Neural crest cell (in vitro differentiated cells): ENCODE data around the gene OR6C3. TPM values are rescaled to one million over a fixed set of nuclear protein-coding genes. Genes with fewer than 3 reads are reported as not detected.
"Not testable (repeated sequence)": the region's sequence is repeated elsewhere in the genome, so short reads cannot be mapped to it uniquely, and the experiment has no call there.

Experiments
- DNase-seq: peaks from one replicate; pipeline ENCODE4 v3.0.0; 2021; ENCODE audit warnings: low read depth, mixed read lengths, low spot score
- H3K27ac Mint-ChIP-seq: one replicate; pipeline ENCODE4 v1.8.0; 2021; ENCODE audit warnings: mild to moderate bottlenecking, mixed read lengths; ENCODE audit not compliant: unreplicated experiment
- H3K27me3 Mint-ChIP-seq: 2 replicates; pipeline ENCODE4 v1.8.0; 2021; ENCODE audit warnings: low read depth, mild to moderate bottlenecking, mixed read lengths
- H3K36me3 Mint-ChIP-seq: 2 replicates; pipeline ENCODE4 v1.8.0; 2021; ENCODE audit warnings: low read depth, mild to moderate bottlenecking, mixed read lengths
- H3K4me1 Mint-ChIP-seq: 2 replicates; pipeline ENCODE4 v1.8.0; 2021; ENCODE audit warnings: mixed read lengths
- H3K4me3 Mint-ChIP-seq: one replicate; pipeline ENCODE4 v1.8.0; 2021; ENCODE audit warnings: mild to moderate bottlenecking, mixed read lengths
- H3K9me3 Mint-ChIP-seq: 2 replicates; pipeline ENCODE4 v1.8.0; 2021; ENCODE audit warnings: mixed read lengths
- total RNA-seq: library from RNA; stranded (reverse); gene quantifications from 2 replicates; pipeline ENCODE4 v1.2.1, GENCODE V29; 2021
- TF ChIP-seq, protein P1 (sequence below): fragments of 200-600 bp; sonication (generic); conservative IDR thresholded peaks from 2 replicates; pipeline ENCODE4 v1.5.0; 2021; ENCODE audit warnings: antibody characterized with exemption, mild to moderate bottlenecking

Gene OR6C3
- total RNA-seq, 1 donor from 2014 or later = not detected

DNA sequence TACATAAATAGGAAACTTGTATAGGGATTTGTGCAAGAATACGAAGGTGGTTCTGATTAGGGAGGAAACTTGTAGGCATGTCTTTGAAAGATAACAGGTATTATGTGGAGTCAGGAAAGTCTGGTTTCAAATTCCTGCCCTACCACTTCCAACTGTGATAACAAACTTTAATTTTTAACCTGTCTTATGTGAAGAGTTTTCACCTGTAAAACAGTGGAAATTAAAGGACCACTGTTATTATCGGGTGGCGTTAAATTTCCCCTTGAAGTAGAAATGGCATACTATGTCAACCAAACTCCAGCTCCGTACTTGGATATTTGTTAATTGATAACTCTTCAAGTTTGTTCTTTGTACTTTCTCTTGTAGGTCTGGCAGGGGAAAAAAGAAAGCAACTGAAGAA, 10.3 kb upstream of the OR6C3 start:
- no peak for DNase-seq
- no peaks in the 10 kb centered on the region for H3K4me1 Mint-ChIP-seq
- H3K4me3 Mint-ChIP-seq = no peak overlapping the region
- no peaks in the 10 kb centered on the region for H3K36me3 Mint-ChIP-seq
- no peaks in the 10 kb centered on the region for H3K27me3 Mint-ChIP-seq
- TF ChIP-seq, protein P1, sequence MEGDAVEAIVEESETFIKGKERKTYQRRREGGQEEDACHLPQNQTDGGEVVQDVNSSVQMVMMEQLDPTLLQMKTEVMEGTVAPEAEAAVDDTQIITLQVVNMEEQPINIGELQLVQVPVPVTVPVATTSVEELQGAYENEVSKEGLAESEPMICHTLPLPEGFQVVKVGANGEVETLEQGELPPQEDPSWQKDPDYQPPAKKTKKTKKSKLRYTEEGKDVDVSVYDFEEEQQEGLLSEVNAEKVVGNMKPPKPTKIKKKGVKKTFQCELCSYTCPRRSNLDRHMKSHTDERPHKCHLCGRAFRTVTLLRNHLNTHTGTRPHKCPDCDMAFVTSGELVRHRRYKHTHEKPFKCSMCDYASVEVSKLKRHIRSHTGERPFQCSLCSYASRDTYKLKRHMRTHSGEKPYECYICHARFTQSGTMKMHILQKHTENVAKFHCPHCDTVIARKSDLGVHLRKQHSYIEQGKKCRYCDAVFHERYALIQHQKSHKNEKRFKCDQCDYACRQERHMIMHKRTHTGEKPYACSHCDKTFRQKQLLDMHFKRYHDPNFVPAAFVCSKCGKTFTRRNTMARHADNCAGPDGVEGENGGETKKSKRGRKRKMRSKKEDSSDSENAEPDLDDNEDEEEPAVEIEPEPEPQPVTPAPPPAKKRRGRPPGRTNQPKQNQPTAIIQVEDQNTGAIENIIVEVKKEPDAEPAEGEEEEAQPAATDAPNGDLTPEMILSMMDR = no peak
- H3K27ac Mint-ChIP-seq = no peak overlapping the region
- no peaks in the 10 kb centered on the region for H3K9me3 Mint-ChIP-seq

DNA sequence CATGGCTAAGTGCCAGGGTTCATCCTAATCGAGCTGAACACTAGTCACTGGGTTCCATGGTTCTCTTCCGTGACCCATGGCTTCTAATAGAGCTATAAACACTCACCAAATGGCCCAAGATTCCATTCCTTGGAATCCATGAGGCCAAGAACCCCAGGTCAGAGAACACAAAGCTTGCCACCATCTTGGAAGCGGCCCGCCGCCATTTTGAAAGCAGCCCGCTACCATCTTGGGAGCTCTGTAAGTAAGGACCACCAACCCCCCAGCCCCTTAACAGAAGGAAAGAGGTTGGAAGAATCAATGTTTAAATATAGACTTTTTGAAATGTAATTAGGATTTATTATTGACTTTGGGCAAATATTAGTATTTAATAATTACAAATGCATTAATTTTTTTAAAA, 4.7 kb upstream of the OR6C3 start:
- not testable (repeated sequence) for H3K4me3 Mint-ChIP-seq, H3K4me1 Mint-ChIP-seq, H3K27ac Mint-ChIP-seq, DNase-seq, H3K36me3 Mint-ChIP-seq, H3K9me3 Mint-ChIP-seq, H3K27me3 Mint-ChIP-seq

DNA sequence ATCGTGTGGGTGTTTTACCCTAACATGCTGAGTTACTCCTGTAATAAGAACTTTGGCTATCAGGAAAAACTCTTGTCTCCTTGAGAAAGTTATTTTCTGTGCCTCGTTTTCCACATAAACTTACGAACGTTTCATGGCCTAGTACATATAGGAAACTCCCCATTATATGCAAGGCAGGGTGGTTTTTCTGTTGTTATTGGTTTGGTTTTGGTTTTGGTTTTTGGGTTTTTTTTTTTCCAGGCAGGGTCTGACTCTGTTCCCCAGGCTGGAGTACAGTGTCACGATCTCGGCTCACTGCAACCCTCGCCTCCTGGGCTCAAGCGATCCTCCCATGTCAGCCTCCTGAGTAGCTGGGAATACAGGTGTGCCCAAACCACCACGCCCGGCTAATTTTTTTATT, 5.5 kb downstream of the OR6C3 start:
- no peak overlapping the region for H3K4me3 Mint-ChIP-seq
- H3K27me3 Mint-ChIP-seq = no peaks in the 10 kb centered on the region
- peaks cover 9% of the 10 kb centered on the region for H3K9me3 Mint-ChIP-seq
- DNase-seq = no peak
- no peaks in the 10 kb centered on the region for H3K36me3 Mint-ChIP-seq
- peaks cover 16% of the 10 kb centered on the region for H3K4me1 Mint-ChIP-seq
- TF ChIP-seq, protein P1 = no peak
- no peak overlapping the region for H3K27ac Mint-ChIP-seq

DNA sequence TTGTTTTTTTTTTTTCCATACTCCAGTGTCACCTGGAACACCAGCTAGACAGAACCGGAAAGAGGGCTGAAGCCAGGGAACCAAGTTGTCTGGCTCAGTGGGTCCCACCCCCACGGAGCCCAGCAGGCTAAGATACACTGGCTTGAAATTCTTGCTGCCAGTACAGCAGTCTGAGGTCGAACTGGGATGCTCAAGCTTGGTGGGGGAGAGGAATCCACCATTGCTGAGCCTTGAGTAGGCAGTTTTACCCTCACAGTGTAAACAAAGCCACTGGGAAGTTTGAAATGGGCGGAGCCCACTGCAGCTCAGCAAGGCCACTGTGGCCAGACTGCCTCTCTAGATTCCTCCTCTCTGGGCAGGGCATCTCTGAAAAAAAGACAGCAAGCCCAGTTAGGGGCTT, 24.8 kb downstream of the OR6C3 start:
- not testable (repeated sequence) for H3K36me3 Mint-ChIP-seq, DNase-seq, H3K9me3 Mint-ChIP-seq, H3K4me1 Mint-ChIP-seq, H3K27ac Mint-ChIP-seq, H3K27me3 Mint-ChIP-seq, H3K4me3 Mint-ChIP-seq

DNA sequence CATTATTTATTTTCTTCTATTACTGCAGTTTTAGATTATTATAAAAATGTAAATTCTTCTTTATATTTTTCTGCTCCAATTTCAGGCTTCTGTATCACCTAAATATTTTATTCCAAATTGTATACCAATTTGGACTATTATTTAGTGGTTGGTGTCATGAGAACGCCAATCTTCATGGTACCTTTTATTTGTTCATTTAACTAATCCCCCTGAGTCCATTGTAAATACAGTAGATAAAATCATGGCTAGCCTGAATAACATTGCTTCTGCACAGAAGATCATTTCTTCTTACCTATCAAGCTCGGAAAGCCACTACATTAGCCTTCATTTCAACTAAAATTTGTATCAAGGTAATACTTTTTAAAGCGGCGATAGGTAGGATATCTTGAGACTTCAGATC, 32.1 kb downstream of the OR6C3 start, which contains the start of gene OR6C75:
Gene OR6C75, plus strand, starts transcription at position 301 of the 400 bp plus-strand sequence. CDS start 2,136 bp downstream, outside the sequence.
- Mint-ChIP-seq H3K27ac (no peak within 1 kb of the TSS), H3K4me1 (no peaks in the 10 kb centered on the region), H3K36me3 (no peaks in the 10 kb centered on the region), H3K27me3 (no peaks in the 10 kb centered on the region), H3K9me3 (peaks cover 5% of the 10 kb centered on the region), H3K4me3 (no peak within 1 kb of the TSS)
- no peak for DNase-seq
- TF ChIP-seq, protein P1 = no peak

DNA sequence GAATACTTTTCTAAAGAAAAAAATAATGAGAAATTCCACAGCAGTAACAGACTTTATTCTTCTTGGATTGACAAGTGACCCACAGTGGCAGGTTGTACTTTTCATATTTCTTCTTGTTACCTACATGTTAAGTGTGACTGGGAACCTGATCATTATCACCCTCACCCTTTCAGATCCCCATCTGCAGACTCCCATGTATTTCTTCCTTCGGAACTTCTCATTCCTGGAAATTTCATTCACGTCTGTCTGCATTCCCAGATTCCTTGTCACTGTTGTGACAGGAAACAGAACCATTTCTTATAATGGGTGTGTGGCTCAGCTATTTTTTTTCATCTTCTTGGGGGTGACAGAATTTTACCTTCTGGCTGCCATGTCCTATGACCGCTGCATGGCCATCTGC, 34.5 kb downstream of the OR6C3 start:
- Mint-ChIP-seq H3K9me3 (peaks cover 5% of the 10 kb centered on the region), H3K27ac (no peak overlapping the region), H3K4me1 (no peaks in the 10 kb centered on the region), H3K36me3 (no peaks in the 10 kb centered on the region), H3K27me3 (no peaks in the 10 kb centered on the region), H3K4me3 (no peak overlapping the region)
- TF ChIP-seq, protein P1 = no peak
- DNase-seq = no peak

DNA sequence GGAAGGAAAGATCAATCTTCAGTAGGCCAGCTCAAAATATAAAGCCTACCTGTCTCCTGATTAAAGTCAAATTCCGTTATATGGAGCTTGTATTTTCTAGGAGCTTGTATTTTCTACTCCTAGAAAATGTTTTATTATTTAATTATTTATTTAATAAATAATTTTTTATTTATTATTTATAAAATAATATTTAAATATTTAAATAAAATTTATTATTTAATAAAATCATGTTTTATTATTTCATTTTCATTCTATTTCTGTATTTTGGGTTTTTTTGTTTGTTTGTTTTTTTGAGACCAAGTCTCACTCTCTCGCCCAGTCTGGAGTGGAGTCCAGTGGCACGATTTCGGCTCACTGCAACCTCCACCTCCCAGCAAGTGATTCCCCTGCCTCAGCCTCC, 42.0 kb downstream of the OR6C3 start:
- no peaks in the 10 kb centered on the region for H3K4me1 Mint-ChIP-seq
- H3K36me3 Mint-ChIP-seq = no peaks in the 10 kb centered on the region
- no peak overlapping the region for H3K27ac Mint-ChIP-seq

More for the DNA sequence above, 42.0 kb downstream of the OR6C3 start:
- DNase-seq = no peak
- Mint-ChIP-seq H3K9me3 (no peaks in the 10 kb centered on the region), H3K27me3 (no peaks in the 10 kb centered on the region), H3K4me3 (no peak overlapping the region)
- TF ChIP-seq, protein P1 = no peak
